GM19025 (cell line): Measurements from ENCODE around the gene IDUA.
"Not testable (repeated sequence)": the region's sequence is repeated elsewhere in the genome, so short reads cannot be mapped to it uniquely, and the experiment has no call there.

Experiments used
- ATAC-seq: cut with Tn5 transposase; IDR thresholded peaks from one replicate; pipeline ENCODE4 v1.9.1; 2021; ENCODE audit warnings: mild to moderate bottlenecking, low read depth, moderate library complexity; ENCODE audit not compliant: unreplicated experiment

IDUA gene

GRCh38 chr4:966266-967112 is 20.4 kb upstream of the IDUA start:
- no peak for ATAC-seq

GRCh38 chr4:967113-968104 is 19.4 kb upstream of the IDUA start:
- ATAC-seq = no peak

GRCh38 chr4:968221-968620 is 18.6 kb upstream of the IDUA start:
- ATAC-seq = no peak

- ATAC-seq = no peak
These were observed 18.0 kb upstream of the IDUA start for GRCh38 chr4:968621-969394.

GRCh38 chr4:970046-970745 is 16.6 kb upstream of the IDUA start:
- ATAC-seq = no peak

GRCh38 chr4:970854-971520 is 15.9 kb upstream of the IDUA start:
- no peak for ATAC-seq

- ATAC-seq = no peak
These were observed 15.0 kb upstream of the IDUA start for GRCh38 chr4:971666-972500.

GRCh38 chr4:972651-973424 is 14.0 kb upstream of the IDUA start:
- ATAC-seq = peak; percentile 43

GRCh38 chr4:973431-974397 is 13.1 kb upstream of the IDUA start, which contains the start of gene DGKQ:
Gene DGKQ, minus strand, starts transcription at chr4:973569. Its CDS starts 87 bp downstream, at chr4:973482.
- peak; percentile 72 for ATAC-seq

- ATAC-seq = no peak
These were observed 12.2 kb upstream of the IDUA start for GRCh38 chr4:974668-975067.

- ATAC-seq = not testable (repeated sequence)
These were observed 10.8 kb upstream of the IDUA start for GRCh38 chr4:976016-976415.

GRCh38 chr4:978957-979701 is 7.7 kb upstream of the IDUA start:
- ATAC-seq = no peak

- ATAC-seq = no peak
These were observed 4.6 kb upstream of the IDUA start for GRCh38 chr4:982291-982690.

GRCh38 chr4:982814-983213 is 4.0 kb upstream of the IDUA start:
- ATAC-seq = no peak

- no peak for ATAC-seq
These were observed 2.3 kb upstream of the IDUA start for GRCh38 chr4:984336-985054.
